ENCODE results near the gene ADAMTS17.

GRCh38 chr15:100055821-100056220 is 286.0 kb downstream of the ADAMTS17 start:
- TF ChIP-seq CTCF (IDR thresholded peaks at IDR 0.05) (no peak), POLR2AphosphoS5 (IDR thresholded peaks at IDR 0.05; ENCODE audit: low read depth, low read length) (no peak)
